Central memory CD4-positive, alpha-beta T cell (primary cell): Measurements from ENCODE around the gene C16orf86.

Source experiments
- DNase-seq: peaks from one replicate; pipeline ENCODE4 v3.0.0; 2022
- total RNA-seq, 3 experiments: gene quantifications; one replicate each; lab custom pipeline; 2026; lab: John Stamatoyannopoulos, UW

Gene C16orf86, protein sequence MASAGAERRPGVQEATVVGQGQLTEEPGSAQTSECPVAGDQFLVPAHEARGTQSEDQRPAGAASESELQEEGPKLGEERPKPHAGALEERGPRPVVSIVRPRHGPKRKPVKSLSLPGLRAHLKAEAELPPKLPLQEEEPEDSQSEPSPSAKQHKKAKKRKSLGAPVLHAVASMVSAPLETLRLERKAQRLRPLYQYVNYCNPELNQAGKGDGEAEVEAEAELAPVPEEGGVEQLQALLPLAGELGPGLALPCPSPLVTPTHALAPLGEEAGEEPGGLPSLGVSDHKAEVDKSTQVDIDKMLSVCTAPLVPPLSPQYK
- 0.25 to 2.3 (median 1.9) reads per million in 3 experiments for total RNA-seq

GRCh38 chr16:67666559-67667452 lies at the start of gene C16orf86, which contains the start of gene ENKD1:
C16orf86 (plus strand) TSS chr16:67666814; CDS start chr16:67666971, 157 bp downstream.
ENKD1 (minus strand) TSS chr16:67666750; CDS start chr16:67666442, 308 bp downstream.
- DNase-seq, result peak; percentile 78

DNA sequence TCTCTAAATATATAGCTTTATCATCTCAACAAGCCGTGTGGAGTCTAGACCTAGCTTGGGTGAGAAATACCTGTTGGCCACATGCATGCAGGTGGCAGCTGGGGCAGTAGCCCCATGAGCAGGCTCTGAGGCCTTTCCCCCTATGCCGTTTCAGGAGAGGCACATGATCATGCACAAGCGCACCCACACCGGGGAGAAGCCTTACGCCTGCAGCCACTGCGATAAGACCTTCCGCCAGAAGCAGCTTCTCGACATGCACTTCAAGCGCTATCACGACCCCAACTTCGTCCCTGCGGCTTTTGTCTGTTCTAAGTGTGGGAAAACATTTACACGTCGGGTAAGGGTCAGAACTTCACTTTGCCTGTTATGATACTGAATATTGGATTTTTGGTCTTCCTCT lies 38.4 kb upstream of the C16orf86 start:
- no peak for DNase-seq

DNA sequence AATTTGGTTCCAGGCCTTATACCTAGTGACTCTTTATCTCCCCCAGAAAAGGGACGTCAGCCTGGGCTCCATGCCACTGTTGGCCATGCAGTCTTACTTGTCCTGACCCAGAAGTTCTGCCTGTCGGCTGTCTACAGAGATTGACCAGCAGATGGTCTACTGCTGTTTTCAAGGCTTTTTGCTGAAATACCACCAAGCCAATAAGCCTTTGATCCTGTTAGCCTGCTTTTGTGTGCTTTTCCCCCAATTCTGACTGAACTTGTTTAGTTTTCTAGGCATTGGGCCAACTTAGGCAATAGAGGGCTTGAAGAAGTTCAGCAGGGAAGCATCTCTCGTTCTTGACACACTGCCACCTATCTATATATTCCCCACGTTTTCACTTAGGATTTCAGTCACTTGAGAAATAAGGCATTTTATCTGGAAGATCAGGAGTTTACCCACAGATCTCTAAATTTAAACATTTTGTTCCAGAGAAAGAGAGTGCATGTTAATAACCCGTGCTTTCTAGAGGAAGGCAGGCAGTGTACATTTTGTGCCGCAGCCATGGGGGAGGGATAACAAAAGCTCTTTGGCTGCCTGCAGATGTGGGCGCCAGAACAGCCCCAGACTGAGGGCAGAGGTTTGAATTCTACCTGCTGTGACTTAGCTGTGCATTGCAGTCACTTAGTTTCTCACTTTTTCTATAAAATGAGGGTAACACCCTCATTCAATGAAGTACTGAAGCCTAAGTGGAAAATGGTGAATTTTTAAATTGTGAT lies 34.0 kb upstream of the C16orf86 start:
- DNase-seq, result no peak

- DNase-seq, result no peak
Measured at GRCh38 chr16:67636713-67637112, 29.9 kb upstream of the C16orf86 start.

- DNase-seq, result no peak
Measured at GRCh38 chr16:67637625-67638024, 29.0 kb upstream of the C16orf86 start.

DNA sequence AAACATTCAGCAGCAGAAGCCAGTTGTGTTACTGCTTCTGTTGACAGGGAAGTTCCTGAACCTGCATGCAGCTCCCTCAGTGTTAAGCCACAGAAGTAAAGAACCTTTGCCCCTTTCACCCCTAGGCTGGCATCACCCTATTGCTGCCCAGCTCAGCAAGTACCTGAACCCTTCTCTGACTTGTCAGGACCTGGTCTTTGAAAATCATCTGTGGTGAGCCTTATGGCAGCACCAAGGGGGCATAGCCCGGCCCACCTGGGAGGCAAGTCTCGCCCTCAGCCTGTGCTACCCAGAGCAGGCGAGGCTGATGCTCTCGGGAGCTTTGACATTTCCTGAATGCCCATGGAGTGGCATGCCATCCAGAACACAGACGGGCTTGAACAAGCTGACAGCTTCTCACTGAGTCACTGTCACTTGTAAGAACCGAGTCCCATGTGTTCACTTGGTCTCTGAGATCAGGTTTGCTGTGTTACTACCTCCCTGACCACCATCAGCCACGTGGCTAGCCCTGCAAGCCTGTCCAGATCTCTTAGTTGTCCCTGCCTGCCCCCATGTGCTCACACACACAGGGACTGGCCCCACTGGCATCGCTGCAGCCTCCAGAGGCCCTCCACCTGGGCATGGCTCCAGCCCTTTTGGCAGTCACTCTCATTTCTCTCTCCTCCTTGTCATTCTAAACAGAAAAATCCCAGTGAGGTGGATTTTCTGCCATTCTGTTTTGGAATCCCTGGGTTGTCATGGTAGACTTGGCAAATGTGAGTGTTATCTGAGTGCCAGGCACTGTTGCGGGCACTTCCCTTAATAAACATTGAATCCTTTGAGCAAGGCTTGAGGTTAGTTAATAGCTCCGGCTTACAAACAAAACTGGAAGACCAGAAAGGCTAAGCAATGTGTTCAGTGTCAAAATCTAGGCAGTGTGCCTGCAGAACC lies 24.6 kb upstream of the C16orf86 start:
- DNase-seq, result no peak

- DNase-seq, result no peak
Measured at GRCh38 chr16:67644038-67644437, 22.6 kb upstream of the C16orf86 start.

- no peak for DNase-seq
Measured at GRCh38 chr16:67645397-67646121, 21.1 kb upstream of the C16orf86 start.

- no peak for DNase-seq
Measured at GRCh38 chr16:67647111-67647651, 19.4 kb upstream of the C16orf86 start.

DNA sequence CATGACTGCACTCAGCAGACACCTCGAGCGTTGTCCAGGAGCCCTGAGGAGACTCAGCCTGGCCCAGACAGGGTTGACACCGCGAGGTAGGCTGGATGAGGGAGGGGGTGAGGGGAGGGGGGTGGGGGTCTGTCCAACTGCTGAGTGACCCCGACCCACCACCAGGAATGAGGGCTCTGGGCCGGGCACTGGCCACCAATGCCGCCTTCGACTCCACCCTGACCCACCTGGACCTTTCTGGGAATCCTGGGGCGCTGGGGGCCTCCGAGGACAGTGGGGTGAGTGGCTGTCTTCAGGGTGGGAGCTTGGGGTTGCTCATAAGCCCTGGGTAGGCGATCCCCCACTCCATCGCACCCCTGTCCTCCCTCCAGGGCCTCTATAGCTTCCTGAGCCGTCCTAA lies 18.9 kb upstream of the C16orf86 start:
- DNase-seq, result no peak

DNA sequence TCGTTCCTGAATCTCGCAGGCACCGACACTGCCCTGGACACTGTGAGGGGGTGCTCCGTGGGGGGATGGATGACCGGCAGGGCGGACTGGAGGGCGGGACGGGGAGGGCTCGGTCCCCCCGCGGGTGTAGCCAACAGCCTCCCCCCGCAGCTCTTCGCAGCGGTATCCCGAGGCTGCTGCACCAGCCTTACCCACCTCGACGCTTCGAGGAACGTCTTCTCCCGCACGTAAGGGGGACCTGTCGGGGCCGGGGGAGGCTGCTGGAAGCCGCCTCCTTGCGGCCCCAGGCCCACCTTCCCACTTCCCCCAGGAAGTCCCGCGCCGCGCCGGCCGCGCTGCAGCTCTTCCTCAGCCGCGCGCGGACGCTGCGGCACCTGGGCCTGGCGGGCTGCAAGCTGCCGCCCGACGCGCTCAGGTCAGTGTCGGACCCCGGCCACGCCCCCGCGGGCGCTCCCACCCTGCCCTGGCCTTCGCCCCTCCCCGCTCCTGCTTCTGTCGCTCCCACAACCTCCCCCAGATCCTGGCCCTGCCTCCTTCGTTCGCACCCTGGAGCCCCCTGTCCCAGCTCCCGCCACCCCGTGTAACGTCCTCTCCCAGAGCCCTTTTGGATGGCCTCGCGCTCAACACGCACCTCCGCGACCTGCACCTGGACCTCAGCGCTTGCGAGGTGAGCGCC lies 18.4 kb upstream of the C16orf86 start:
- no peak for DNase-seq

- DNase-seq, result no peak
Measured at GRCh38 chr16:67648764-67649407, 17.7 kb upstream of the C16orf86 start.

DNA sequence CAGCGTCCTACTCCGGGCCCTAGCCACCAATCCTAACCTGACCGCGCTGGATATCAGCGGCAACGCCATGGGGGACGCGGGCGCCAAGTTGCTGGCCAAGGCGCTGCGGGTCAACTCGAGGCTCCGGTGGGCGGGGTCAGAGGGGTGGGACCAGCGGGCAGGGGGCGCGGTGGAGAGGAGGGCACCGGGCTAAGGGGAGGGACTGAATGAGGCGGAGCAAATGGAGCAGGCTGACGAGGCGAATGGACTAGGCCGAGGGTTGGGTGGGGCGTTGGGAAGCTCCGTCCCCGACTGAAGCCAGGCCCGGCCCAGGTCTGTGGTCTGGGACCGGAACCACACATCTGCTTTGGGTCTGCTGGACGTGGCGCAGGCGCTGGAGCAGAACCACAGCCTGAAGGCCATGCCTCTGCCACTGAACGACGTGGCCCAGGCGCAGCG lies 17.1 kb upstream of the C16orf86 start:
- no peak for DNase-seq

DNA sequence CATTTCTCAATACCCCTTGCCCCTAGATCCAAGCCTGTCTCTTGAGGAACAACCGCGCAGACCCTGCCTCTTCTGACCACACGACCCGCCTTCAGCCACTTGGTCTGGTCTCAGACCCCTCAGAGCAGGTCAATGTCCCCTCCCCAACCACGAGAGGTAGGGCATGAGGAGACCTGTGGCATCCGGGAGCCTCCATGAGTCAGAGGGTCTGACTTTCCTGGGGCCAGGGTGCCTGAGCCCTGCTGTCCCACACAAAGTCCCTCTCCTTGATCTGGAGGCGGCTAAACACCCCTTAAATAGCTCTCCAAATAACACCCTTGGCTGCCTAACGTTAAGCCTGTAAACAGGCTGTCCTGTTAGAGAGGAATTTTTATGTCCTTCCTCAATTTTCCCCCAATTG lies 16.6 kb upstream of the C16orf86 start:
- no peak for DNase-seq

GRCh38 chr16:67651039-67651438 lies 15.6 kb upstream of the C16orf86 start:
- no peak for DNase-seq

DNA sequence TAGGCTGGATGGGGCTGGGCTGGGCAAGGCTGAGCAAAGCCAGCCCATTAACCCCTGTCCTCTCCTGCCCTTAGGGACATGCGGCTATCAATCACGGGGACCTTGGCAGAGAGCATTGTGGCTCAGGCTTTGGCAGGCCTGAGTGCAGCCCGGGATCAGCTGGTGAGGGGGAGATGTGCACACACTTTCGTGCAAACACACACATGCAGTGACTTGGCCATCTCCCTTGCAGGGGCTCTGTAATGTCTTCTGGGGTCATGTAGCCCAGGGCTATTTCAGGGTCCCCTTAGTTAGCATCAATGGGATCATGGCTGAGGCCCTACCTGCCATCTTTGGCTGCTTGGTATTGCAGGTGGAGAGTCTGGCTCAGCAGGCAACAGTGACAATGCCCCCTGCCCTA lies 14.8 kb upstream of the C16orf86 start:
- no peak for DNase-seq

GRCh38 chr16:67652578-67653127 lies 14.0 kb upstream of the C16orf86 start:
- DNase-seq, result no peak

DNA sequence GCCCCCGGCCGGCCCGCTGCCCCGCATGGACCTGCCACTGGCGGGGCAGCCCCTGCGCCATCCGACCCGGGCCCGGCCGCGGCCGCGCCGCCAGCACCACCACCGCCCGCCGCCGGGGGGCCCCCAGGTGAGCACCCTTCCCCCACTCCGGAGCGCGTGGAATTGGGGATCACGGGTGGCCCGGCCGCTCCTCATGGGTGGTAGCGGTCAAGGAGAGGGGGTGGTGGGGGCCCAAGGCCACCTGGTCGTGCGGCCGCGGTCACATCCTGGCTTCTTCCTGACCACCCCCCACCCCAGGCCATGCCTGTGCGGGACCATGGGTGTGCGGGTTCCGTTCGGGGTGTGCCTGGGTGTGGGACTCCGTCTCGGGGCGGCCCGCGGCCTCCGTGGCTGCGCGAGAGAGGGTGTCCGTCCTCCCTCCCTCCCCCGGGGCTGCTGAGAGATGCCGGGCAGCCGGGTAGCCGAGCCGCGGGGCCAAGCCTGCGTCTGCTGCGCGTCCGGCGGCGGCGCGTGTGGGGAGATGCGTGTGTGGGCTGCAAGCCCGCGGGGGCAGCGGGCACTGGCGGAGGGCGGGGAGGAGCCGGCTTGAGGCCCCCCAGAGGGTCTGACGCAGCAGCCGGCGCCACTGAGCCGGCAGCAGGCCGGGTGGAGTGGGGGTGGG lies 13.4 kb upstream of the C16orf86 start:
- no peak for DNase-seq
